ENCODE measurements around the gene SNCG.
"Not testable (repeated sequence)": the region's sequence is repeated elsewhere in the genome, so short reads cannot be mapped to it uniquely, and the experiment has no call there.

- not testable (repeated sequence) for TF ChIP-seq CTCF (conservative IDR thresholded peaks at IDR 0.05); EZH2 (IDR thresholded peaks at IDR 0.05; ENCODE audit: low read depth)
These were observed 24.2 kb upstream of the SNCG start for GRCh38 chr10:86934162-86934711.

All from PC-9 (cell line).